IPS-15b (cell line): Measurements from ENCODE around the gene UNC13C.

Experiments
- H3K27me3 ChIP-seq: one replicate; pipeline ENCODE4 v1.6.1; 2013; ENCODE audit warnings: low read length; ENCODE audit not compliant: control insufficient read depth, insufficient read depth
- H3K36me3 ChIP-seq: one replicate; pipeline ENCODE4 v1.6.1; 2013; ENCODE audit warnings: low read length; ENCODE audit not compliant: control insufficient read depth, insufficient read depth
- H3K4me1 ChIP-seq: one replicate; pipeline ENCODE4 v1.6.1; 2013; ENCODE audit warnings: mild to moderate bottlenecking, low read length; ENCODE audit not compliant: control insufficient read depth, insufficient read depth
- H3K4me3 ChIP-seq: one replicate; pipeline ENCODE4 v1.5.1; 2013; ENCODE audit warnings: low read depth, low read length
- H3K9ac ChIP-seq: one replicate; pipeline ENCODE4 v1.6.1; 2013; ENCODE audit warnings: low read depth, mild to moderate bottlenecking, low read length
- H3K9me3 ChIP-seq: one replicate; pipeline ENCODE4 v1.6.1; 2013; ENCODE audit warnings: mild to moderate bottlenecking, low read length; ENCODE audit not compliant: control insufficient read depth, insufficient read depth

Gene UNC13C

GRCh38 chr15:54619180-54619579, 640.9 kb downstream of the UNC13C start:
- H3K27me3 ChIP-seq, result no peaks in the 10 kb centered on the region
- no peaks in the 10 kb centered on the region for H3K4me1 ChIP-seq
- H3K36me3 ChIP-seq, result no peaks in the 10 kb centered on the region
- no peak overlapping the region for H3K9ac ChIP-seq
- no peaks in the 10 kb centered on the region for H3K9me3 ChIP-seq
- no peak overlapping the region for H3K4me3 ChIP-seq

GRCh38 chr15:54620916-54621315, 642.7 kb downstream of the UNC13C start:
- no peak overlapping the region for H3K9ac ChIP-seq
- no peak overlapping the region for H3K4me3 ChIP-seq
- no peaks in the 10 kb centered on the region for H3K36me3 ChIP-seq
- H3K9me3 ChIP-seq, result no peaks in the 10 kb centered on the region
- H3K27me3 ChIP-seq, result no peaks in the 10 kb centered on the region
- no peaks in the 10 kb centered on the region for H3K4me1 ChIP-seq

DNA sequence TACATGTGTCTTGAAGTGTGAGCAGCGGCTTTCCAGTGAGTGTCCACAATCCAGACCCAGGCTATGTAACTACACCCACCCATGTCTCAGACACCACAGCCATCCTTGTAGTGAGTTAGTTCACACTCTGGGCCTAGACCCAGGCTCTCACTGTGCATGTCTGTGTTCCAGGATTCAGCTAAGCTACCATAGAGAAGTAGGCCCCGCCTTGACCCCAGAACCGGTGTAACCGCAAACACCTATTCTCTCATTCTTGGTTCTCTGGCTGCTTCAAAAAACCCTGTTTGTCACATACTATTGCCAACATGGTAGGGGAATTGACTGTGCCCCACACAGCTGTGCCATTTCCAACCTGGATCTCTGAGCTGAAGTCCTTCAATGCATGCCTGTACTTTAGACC, 657.9 kb downstream of the UNC13C start:
- no peaks in the 10 kb centered on the region for H3K36me3 ChIP-seq
- H3K27me3 ChIP-seq, result no peaks in the 10 kb centered on the region
- H3K4me1 ChIP-seq, result no peaks in the 10 kb centered on the region
- no peak overlapping the region for H3K4me3 ChIP-seq
- no peaks in the 10 kb centered on the region for H3K9me3 ChIP-seq
- no peak overlapping the region for H3K9ac ChIP-seq

- Histone ChIP-seq H3K4me3 (no peak overlapping the region), H3K27me3 (no peaks in the 10 kb centered on the region), H3K9ac (no peak overlapping the region), H3K36me3 (no peaks in the 10 kb centered on the region), H3K4me1 (no peaks in the 10 kb centered on the region), H3K9me3 (no peaks in the 10 kb centered on the region)
Measured at GRCh38 chr15:54638666-54639065, 660.4 kb downstream of the UNC13C start.

DNA sequence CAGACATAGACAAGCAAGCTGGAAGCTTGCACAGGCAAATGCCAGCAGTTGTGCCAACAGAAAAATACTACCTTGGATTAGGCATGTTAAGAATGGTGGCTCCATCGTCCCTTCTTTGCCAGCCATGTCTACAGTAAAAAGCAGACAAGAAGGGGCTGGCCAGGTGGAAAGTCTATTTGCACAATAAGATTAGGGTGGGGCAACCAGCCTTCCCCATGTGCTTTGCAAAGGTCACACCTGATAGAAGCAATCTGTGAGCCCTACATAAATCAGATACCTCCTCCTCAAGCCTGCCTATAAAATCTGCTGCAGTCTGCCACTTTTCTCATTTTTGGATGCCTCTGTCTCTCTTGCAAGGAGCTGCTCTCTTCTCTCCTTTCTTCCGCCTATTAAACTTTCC, 662.6 kb downstream of the UNC13C start:
- Histone ChIP-seq H3K9ac (no peak overlapping the region), H3K27me3 (no peaks in the 10 kb centered on the region), H3K36me3 (no peaks in the 10 kb centered on the region), H3K4me3 (no peak overlapping the region), H3K9me3 (no peaks in the 10 kb centered on the region), H3K4me1 (no peaks in the 10 kb centered on the region)

DNA sequence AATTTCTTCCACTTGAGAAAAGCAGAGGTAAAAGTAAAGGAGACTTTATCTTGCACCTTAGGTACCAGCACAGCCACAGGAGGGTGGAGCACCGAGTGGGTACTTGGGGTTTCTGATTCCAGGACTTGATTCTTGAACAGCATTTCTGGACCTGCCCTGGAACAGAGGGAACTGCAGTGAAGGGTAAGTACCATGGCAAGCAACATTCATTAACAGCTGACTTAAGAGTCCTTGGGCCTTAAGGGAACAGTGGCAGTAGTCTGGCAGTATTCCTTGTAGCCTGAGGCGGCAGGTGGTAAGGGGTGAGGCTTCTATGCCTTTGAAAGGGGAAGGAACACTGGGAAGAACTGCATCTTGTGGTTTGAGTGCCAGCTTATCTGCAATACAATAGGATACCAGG, 666.6 kb downstream of the UNC13C start:
- Histone ChIP-seq H3K27me3 (no peaks in the 10 kb centered on the region), H3K9me3 (no peaks in the 10 kb centered on the region), H3K36me3 (no peaks in the 10 kb centered on the region), H3K4me1 (no peaks in the 10 kb centered on the region), H3K4me3 (no peak overlapping the region), H3K9ac (no peak overlapping the region)

- H3K36me3 ChIP-seq, result no peaks in the 10 kb centered on the region
- H3K27me3 ChIP-seq, result no peaks in the 10 kb centered on the region
- H3K9ac ChIP-seq, result no peak overlapping the region
- H3K4me3 ChIP-seq, result no peak overlapping the region
- no peaks in the 10 kb centered on the region for H3K9me3 ChIP-seq
- no peaks in the 10 kb centered on the region for H3K4me1 ChIP-seq
Measured at GRCh38 chr15:54659646-54660045, 681.4 kb downstream of the UNC13C start.

DNA sequence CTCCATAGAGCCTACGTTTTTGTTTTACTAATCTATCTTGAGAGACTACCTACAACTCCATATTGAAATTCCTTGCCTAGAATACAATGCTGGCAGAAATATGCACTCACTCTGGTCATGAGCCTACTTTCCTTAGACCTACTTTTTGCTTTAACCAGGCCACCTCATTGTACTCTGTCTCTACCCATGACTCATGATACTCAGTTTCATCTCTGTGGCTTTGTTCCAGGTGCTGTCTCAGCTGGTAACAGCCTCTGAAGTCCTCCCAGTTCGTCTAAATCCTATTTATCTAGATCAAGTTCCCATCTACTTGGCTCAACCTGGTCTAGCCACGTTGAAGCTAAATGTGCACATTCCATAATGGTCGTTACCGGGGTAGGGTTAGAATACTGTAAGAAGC, 682.1 kb downstream of the UNC13C start:
- no peaks in the 10 kb centered on the region for H3K36me3 ChIP-seq
- no peak overlapping the region for H3K9ac ChIP-seq
- H3K27me3 ChIP-seq, result no peaks in the 10 kb centered on the region

DNA sequence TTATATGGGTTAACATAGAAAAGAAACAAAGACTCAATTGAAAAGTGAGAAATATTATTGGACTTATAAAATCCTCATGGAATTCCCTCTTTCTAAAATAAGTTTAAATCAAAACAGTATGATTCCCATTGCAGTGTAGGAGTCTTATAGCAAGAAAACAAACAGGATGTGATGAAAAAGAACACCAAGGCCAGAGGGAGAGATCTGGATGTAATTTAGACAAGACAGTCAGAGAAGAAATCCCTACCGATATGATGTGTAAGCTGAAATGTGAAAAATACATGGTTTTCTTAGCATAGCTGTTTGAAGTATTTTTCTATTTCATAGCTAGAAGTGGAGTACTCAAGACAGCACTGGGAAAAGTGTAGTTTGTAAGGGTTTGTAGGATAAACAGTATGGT, 697.0 kb downstream of the UNC13C start:
- H3K4me1 ChIP-seq, result no peaks in the 10 kb centered on the region
- H3K27me3 ChIP-seq, result no peaks in the 10 kb centered on the region
- H3K4me3 ChIP-seq, result no peak overlapping the region
- H3K36me3 ChIP-seq, result no peaks in the 10 kb centered on the region
- H3K9me3 ChIP-seq, result no peaks in the 10 kb centered on the region
- no peak overlapping the region for H3K9ac ChIP-seq

More for the DNA sequence above, 682.1 kb downstream of the UNC13C start:
- no peaks in the 10 kb centered on the region for H3K4me1 ChIP-seq
- no peak overlapping the region for H3K4me3 ChIP-seq
- H3K9me3 ChIP-seq, result no peaks in the 10 kb centered on the region

DNA sequence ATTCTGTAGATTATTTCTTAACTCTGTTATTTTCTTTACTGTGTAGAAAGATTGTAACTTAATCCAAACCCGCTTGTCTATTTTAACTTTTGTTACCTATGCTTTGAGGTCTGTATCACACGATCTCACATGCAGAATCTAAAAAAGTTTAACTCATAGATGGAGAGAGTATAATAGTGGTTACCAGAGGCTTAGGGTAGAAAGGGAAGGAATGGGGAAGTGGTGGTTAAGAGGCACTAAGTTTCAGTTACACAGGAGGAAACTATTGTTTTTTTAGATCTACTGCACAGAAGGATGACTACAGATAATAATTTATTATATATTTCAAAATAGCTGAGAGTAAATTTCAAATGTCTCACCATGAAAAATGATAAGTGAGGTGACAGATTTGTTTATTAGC, 703.3 kb downstream of the UNC13C start:
- no peak overlapping the region for H3K9ac ChIP-seq
- H3K27me3 ChIP-seq, result no peaks in the 10 kb centered on the region
- H3K4me3 ChIP-seq, result no peak overlapping the region
- H3K36me3 ChIP-seq, result no peaks in the 10 kb centered on the region
- no peaks in the 10 kb centered on the region for H3K9me3 ChIP-seq
- H3K4me1 ChIP-seq, result no peaks in the 10 kb centered on the region
